HG03196 (cell line): Measurements from ENCODE around the gene ZCCHC4.
A peak's percentile ranks its signal among the peaks of the same experiment; 100 is the strongest.

ENCODE experiments used
- ATAC-seq: cut with Tn5 transposase; IDR thresholded peaks from one replicate; pipeline ENCODE4 v1.9.1; 2021; ENCODE audit not compliant: unreplicated experiment

Gene ZCCHC4, protein sequence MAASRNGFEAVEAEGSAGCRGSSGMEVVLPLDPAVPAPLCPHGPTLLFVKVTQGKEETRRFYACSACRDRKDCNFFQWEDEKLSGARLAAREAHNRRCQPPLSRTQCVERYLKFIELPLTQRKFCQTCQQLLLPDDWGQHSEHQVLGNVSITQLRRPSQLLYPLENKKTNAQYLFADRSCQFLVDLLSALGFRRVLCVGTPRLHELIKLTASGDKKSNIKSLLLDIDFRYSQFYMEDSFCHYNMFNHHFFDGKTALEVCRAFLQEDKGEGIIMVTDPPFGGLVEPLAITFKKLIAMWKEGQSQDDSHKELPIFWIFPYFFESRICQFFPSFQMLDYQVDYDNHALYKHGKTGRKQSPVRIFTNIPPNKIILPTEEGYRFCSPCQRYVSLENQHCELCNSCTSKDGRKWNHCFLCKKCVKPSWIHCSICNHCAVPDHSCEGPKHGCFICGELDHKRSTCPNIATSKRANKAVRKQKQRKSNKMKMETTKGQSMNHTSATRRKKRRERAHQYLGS

DNA sequence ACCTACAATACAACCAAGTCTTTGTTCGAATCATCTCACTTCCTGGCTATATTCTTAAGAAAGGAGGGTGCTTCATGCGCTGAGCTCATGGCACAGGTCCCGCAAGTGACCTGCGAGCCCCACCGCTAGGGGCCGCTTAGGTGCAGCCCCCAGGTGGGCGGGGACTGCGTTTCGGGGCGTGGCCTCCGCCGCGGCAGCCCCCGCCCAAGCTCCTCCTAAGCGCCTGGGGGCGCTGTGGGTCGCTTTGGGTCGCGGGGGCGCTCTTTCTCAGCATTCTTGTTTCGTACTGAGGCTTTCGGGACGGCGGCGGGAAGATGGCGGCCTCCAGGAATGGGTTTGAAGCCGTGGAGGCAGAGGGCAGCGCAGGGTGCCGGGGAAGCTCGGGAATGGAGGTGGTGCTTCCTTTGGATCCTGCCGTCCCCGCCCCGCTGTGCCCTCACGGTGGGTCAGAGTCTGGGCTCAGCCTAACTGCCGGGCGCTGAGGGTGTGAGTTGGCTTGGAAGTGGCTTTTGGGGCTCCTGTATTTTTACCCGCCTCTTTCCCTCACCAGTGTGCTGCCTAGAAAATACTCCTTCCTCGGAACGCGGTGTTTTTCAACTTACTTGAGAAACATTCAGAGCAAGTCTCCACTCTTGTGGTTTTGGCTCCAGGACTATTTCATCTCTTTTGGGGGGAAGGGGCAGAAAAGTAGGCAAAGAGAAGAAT, at the start of gene ZCCHC4:
TSS of gene ZCCHC4 (plus strand) at position 279 of the 705 bp plus-strand sequence. CDS start at position 315, 36 bp downstream.
- ATAC-seq: peak; percentile 79

DNA sequence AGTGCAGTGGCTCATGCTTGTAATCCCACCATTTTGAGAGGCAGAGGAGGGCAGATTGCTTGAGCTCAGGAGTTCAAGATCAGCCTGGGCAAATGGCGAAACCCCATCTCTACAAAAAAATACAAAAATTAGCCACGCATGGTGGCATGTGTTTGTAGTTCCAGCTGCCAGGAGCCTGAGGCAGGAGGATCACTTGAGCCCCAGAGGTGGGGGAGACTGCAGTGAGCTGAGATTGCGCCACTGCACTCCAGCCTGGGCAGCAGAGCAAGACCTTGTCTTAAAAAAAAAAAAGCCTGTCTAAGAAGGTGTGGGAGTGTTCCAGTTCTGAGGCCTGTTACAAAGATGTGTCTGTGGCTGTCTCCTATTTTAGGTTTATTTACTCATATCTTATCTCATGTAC, 40.7 kb upstream of the ZCCHC4 start:
- ATAC-seq: no peak

DNA sequence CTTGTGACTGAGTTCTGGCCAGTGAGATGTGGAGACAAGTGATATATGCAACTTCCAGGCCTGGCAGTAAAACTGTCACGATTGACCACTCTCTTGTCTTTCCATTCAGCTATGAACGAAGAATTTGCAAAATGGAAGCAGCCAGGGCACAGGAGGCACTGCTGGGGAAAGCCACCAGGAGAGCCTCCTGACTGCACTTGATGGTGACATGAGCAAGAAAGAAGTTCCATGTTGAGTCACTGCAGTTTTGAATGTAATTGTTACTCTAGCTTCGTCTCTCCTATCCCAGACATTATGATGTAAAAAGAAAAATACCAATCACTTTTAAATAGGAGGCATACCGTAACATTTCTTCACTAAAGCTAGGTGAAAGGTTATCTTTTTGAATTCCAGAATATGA, 32.4 kb upstream of the ZCCHC4 start:
- ATAC-seq: no peak

DNA sequence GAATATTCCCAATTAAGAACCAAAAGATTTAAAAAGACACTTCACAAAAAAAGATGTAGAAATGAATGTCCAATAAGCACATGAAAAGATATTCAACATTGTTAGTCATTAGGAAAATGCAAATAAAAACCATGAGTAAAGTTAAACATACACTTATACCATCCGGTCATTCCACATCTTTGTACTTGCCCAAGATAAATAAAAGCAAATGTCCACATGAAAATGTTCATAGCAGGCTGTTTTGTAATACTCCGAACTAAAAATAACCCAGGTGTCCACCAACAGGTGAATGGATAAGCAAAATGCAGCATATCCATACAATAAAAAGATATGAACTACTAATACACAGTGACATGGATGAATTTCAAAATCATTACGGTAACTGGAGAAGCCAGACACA, 28.6 kb upstream of the ZCCHC4 start:
- ATAC-seq: no peak

DNA sequence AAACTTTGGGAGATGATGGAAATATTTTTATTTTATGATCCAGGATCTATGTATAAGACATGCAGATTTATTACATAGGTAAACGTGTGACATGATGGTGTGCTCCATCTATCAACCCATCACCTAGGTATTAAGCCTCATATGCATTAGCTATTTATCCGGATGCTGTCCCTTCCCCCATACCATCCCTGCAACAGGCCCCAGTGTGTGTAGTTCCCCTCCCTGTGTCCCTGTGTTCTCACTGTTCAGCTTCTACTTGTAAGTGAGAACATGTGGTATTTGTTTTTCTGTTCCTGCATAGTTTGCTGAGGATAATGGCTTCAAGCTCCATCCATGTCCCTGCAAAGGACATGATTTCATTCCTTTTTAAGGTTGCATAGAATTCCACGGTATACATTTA, 28.1 kb upstream of the ZCCHC4 start:
- ATAC-seq: no peak

DNA sequence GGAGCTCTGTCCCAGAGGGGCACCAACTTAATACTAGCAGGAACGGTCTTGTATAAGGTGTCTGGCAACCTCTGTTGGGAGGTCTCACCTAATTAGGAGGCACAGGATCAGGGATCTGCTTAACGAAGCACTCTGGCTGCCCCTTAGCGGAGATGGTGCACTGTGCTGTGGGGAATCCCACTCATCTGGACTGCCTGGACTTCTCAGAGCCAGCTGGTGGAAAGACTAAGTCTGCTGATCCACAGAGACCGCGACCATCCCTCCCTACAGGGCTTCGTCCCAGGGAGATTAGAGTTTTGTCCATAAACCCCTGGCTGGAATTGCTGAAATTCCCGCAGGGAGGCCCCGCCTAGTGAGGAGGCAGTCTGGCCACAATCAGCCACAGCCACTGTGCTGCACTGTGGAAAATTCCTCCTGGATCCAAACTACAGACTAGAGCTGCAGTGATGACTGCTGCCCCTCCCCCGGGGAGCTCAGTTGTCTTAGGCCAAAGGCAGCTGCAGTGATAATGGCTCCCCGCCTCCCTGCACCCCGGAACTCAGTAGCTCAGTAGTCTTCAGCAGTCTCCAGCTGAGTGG, 22.0 kb upstream of the ZCCHC4 start:
- ATAC-seq: no peak

DNA sequence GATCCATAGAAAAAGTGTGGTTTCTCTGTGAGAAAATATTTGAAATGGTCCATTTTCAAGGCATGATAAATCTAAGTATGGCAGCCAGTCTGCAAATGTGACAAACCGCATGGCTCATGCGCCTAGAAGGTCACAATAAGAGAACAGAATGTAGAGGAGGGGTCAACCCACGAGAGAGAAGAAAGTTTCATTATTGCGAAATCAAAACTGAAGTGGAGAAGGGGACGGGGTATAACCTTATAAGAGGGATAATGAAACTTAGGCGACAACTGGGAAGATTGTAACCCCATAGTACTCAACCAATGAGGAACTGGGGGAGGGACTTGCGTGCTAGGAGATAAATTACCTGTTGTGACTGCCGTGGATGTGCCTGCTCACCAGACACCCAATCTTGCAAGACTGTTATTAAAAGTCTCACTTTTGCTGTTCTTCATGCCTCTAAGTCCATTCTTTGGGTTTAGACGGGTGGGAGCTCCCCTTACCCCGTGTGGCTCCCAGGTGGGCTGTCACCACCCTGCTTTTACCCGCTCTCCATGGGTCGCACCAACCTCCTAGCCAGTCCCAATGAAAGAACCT, 21.3 kb upstream of the ZCCHC4 start:
- no peak for ATAC-seq

DNA sequence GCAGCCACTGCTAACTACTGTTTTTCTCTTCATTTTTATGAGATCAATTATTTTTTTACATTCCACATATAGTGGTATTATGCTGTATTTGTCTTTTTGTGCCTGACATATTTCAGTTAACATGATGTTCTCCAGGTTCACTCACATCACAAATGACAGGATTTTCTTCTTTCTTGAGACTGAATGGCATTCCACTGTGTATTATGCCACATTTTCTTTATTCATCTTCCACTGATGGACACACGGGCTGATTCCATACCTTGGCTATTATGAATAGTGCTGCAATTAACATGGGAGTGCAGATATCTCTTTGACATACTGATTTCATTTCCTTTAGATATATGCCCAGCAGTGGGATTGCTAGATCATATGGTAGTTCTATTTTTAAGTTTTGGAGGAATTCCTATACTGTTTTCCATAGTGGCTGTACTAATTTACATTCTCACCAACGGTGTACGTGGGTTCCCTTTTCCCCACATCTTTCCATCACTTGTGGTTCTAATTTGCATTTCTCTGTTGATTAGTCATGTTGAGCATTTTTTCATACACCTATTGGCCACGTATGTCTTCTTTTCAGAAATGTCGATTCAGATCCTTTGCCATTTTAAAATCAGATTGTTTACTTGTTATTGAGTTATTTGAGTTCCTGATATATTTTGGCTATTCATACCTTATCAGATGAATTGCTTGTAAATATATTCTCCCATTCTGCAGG, 14.9 kb upstream of the ZCCHC4 start:
- no peak for ATAC-seq

DNA sequence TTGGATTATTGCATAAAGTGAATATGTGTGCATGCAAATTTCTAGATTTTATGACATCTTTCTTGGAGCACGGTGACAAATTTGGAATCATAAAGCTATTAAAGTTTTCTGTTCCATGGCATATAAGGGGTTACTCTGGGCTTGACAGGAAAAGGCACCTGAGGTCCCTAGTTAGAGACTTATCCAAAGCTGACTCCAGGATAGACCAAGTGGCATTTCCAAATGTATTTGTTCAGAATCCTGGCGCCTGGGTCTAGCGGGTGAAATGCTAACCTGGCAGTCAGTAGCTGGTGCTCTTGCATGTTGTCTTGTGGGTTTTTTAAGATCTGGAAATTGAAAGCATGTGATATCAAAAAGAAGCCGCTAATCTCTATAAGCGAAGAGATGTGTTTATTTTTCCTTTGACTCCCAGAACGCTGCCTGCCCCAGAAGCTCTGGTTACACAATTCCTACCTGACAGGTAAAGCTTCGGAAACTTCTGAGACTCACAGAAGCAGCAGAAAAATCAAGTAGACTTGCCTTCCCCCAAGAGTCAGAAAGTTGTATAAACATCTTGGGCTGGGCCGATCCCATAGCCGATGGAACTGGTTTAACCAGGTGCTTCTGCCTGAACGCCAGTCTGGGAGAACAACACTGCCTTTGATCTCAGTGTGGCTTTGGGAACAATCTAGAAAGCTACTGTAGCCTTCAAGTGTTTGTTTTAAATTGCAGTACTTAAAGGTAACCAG, 12.9 kb upstream of the ZCCHC4 start:
- ATAC-seq: no peak

DNA sequence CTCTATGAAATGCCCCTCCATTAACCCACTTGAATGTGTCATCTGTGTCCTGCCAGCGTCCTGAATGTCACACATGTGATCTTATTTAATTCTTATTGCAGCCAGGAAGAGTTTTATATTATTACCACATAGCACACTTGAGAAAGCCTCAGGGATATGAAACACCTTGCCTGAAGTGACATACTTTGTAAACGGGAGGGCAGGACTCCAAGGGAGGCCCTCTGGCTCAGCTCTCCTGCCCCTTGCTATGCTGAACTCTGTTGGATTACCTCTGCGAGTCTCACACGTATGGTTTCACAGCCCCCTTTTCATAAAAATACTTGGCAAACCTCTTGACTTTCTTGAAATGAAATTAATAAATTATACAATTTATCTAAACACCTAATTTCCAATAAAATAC, 11.1 kb upstream of the ZCCHC4 start:
- no peak for ATAC-seq

DNA sequence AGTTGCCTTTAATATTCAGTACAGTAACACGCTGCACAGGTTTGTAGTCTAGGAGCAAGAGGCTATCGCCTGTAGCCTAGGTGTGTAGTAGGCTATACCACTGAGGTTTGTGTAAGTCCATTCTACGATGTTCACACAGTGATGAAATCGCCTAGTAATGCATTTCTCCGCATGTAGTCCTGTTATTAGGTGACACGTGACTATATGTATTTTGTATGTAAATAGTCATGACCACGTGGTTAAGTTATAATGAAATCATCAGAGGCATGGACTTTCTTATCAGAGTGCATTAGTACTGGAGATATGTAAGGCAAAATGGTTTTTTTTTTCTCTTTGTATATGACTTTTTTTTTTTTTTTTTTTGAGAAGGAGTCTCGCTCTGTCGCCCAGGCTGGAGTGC, 9.9 kb upstream of the ZCCHC4 start:
- ATAC-seq: no peak

DNA sequence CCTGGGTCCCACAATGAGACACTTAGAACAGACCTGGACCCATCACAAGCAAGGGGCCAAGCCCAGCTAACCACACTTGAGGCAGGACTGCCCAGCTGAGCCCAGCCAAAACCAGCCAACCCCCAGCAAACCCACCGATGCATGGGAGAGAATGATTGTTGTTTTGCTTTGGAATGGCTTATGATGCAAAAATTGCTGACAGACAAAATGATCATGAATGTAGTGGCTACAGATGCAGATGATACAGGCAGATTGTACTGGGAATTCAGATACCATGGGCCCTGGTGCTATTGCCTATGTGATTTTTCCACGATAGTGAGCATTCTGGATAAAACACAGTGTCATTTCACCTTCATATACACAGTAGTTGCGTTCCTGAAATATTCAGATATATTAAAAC, 9.0 kb upstream of the ZCCHC4 start:
- no peak for ATAC-seq

DNA sequence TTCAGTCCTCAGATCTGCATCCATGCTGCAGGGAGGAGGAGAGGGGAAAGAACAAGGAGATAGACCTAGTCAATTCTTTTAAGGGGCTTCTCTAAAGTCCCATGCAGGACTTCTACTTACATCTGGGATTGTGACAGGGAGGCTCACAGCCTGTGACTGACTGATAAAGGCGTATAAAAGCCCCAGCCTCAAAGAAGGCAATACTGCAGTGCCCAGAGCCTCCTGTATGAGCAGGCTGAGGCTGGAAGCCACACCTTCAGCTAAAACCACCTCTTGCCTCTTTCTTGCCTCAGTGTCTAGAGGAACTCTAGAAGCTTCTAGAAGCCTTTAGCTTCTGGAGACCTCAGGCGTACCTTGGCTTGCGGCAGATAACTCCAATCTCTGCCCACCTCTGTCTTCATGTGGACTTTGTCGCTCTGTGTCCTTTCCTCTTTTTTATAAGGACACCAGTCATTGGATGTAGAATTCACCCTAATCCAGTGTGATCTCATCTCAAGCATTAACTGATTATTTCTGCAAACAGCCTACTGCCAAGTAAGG, 6.0 kb upstream of the ZCCHC4 start:
- ATAC-seq: no peak

DNA sequence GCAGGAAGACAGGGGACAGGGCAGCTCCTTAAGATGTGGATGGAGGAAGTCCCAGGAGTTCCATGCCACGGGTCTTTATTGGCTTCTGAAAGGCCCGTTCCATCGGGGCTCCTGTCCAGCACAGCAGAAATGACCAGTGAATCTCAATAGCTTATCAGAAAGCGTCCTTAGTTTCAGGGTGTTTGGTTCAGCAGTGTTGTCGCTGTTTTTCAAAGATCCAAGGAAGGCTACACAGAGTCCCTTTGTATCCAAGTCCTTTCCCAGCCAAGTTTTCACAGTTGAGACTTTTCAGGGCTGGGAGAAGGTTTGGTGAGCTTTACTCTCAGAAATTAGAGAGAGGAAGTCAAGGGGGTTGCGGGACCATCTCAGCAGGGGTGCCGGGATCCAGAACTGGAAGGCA, 5.0 kb upstream of the ZCCHC4 start:
- no peak for ATAC-seq

DNA sequence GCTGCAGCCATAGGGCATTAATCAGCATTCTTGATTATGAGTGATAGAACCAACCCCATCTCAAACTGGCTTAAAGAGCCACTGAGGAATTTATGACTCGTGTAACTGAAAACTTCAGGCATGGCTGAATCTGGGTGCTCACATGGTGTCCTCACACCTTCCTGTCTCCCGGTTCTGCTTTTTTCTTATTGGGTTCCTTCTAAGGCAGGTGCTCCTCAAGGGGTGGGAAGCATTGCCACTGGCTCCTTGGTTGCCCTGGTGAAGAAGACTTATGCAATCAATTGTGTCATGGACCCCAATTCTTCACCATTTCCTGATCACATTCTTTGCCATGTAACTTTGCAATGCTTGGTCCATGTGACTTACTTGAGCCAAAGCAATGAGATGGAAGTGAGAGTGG, 4.3 kb upstream of the ZCCHC4 start:
- no peak for ATAC-seq

DNA sequence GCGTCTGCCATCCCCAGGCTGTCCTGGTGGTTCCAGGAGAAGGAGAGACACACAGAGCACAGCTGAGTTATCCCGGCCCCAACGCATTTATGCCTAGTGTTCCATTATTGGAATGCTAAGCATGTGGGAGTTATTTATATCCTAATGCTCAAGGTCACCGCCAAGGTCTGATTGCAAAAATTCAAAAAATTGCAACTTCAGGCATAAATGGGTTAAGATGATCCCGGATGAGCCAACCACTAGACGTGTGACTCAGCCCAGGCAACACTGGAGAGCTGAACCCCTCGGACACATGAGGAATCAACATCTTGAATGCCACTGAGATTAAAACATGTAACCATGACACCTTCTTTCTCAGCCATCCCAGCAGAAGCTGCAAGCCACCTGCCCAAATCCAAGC, 3.8 kb upstream of the ZCCHC4 start:
- no peak for ATAC-seq

DNA sequence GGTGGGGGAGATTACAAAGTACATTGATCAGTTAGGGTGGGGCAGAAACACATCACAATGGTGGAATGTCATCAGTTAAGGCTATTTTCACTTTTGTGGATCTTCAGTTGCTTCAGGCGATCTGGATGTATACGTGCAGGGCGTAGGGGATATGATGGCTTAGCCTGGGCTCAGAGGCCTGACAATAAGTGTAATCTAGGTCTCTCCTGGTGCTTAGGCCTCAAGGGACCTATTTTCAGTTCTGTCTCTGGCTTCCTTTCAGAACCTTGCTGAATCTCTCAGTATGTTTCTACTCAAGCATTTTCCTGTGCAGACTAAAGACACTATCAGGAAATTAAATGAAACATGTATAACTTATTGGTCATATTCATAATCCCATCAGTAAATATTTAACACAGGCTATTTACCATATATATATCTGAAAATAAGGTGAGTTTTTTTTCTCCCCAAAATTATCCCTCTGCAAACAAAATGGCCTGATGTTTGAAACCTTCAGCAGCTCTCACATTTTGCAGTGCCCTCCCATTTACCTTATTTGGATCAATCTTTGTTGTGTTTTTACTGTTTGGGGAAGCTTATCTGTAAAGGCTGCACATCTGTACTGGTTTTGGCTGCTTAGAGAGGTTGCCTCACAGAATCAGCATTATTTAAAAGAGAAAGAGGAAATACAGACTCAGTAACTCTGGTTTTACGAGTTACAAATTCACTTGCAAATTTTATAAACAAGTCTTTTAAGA, 2.3 kb upstream of the ZCCHC4 start:
- peak; percentile 55 for ATAC-seq

DNA sequence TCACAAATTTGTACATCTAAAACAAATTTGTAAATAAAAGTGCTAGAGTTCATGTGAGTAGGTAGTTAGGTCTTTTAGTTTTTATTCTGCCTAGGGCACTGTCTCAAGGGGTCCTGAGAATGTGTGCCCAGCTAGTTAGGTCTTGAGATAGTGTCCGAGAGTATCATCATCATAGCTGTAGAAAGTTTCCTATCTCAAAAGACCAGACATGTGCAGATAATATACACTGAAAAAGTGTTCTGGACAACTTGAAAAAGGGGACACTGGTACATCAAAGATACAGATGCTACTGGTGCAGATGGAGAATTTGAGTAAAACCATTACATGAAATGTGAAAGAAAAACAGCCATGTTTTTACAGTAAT, 1.8 kb upstream of the ZCCHC4 start:
- ATAC-seq: no peak

DNA sequence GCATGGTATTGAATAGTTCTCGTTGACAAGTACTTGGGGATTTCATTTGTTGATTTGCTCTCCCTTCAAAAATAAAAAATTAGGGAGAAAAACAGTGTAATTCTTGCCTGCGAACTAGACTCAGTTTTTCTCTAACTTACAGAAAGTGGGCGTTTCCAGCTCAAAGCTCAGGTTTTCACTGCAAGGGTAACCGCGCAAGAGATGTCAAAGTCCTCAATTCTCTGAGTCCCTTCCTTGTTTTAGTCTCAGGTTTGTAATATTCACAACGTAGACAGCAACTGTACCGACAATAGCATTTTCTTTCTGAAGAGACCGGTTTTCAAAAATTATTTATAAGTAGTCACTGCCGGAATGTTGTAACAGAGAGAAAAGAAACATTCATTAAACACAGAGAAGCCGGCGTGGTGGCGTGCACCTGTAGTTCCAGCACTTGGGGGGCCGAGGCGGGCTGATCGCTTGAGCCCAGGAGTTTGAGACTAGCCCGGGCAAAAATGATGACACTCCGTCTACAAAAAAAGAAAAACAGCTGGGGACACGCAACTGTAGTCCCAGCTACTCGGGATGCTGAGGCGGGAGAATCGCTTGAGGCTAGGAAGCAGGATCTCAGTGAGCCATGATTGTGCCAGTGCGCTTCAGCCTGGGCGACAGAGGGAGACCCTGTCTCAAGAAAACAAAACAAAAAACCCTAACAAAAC, 774 bp downstream of the ZCCHC4 start:
- ATAC-seq: no peak
